OCI-LY3 (cell line): Measurements from ENCODE around the gene NUP210.

ENCODE experiments used
- H2AFZ ChIP-seq: fragments of 200-600, 300-600 bp; shearing (Covaris generic); 2 replicates; pipeline ENCODE4 v1.6.0; 2014; ENCODE audit warnings: antibody characterized with exemption, low read depth, low read length
- H3K27ac ChIP-seq: fragments of 200-600, 300-600 bp; sonication (generic); 2 replicates; pipeline ENCODE4 v1.5.1; 2014; ENCODE audit warnings: mild to moderate bottlenecking, low read length, moderate library complexity, mixed read lengths
- H3K27me3 ChIP-seq: fragments of 200-600, 300-600 bp; sonication (generic); 2 replicates; pipeline ENCODE4 v1.6.1; 2014; ENCODE audit warnings: low read depth, low read length, mixed read lengths
- H3K36me3 ChIP-seq: fragments of 200-600, 300-600 bp; sonication (generic); replicated peaks from 2 replicates; pipeline ENCODE3; 2014; ENCODE audit warnings: low read depth, low read length, mixed read lengths
- H3K4me1 ChIP-seq: fragments of 300-600, 200-600 bp; sonication (generic); 2 replicates; pipeline ENCODE4 v1.6.1; 2014; ENCODE audit warnings: low read length, mixed read lengths
- H3K4me2 ChIP-seq: fragments of 200-600, 300-600 bp; sonication (generic); 2 replicates; pipeline ENCODE4 v1.6.1; 2014; ENCODE audit warnings: low read length, mixed read lengths
- H3K4me3 ChIP-seq: fragments of 300-600, 200-600 bp; sonication (generic); 2 replicates; pipeline ENCODE4 v1.5.1; 2014; ENCODE audit warnings: antibody characterized with exemption, mild to moderate bottlenecking, low read length, moderate library complexity
- H3K79me2 ChIP-seq: fragments of 300-600, 200-600 bp; shearing (Covaris generic); 2 replicates; pipeline ENCODE4 v1.6.1; 2014; ENCODE audit warnings: mild to moderate bottlenecking, low read length, mixed read lengths
- H3K9ac ChIP-seq: fragments of 300-600, 200-600 bp; shearing (Covaris generic); 2 replicates; pipeline ENCODE4 v1.6.0; 2014; ENCODE audit warnings: mild to moderate bottlenecking, low read length, moderate library complexity
- H3K9me3 ChIP-seq: fragments of 200-600, 300-600 bp; shearing (Covaris generic); 2 replicates; pipeline ENCODE4 v1.6.1; 2014; ENCODE audit warnings: low read length, mixed read lengths; ENCODE audit not compliant: insufficient read depth
- H4K20me1 ChIP-seq: fragments of 200-600, 300-600 bp; sonication (generic); 2 replicates; pipeline ENCODE4 v1.6.1; 2016; ENCODE audit warnings: low read length, mixed read lengths; ENCODE audit not compliant: insufficient read depth
- EZH2phosphoT487 ChIP-seq: fragments of 200-600 bp; shearing (Covaris generic); IDR thresholded peaks from 2 replicates; pipeline ENCODE4 v1.6.1; 2018; ENCODE audit warnings: antibody characterized with exemption, mixed run types, low read depth
- TF ChIP-seq, protein P1 (sequence below): fragments of 200-600, 300-600 bp; sonication (generic); IDR thresholded peaks from 2 replicates; pipeline ENCODE4 v1.5.1; 2014; ENCODE audit warnings: antibody characterized with exemption, low read length, low read depth

Gene NUP210

DNA sequence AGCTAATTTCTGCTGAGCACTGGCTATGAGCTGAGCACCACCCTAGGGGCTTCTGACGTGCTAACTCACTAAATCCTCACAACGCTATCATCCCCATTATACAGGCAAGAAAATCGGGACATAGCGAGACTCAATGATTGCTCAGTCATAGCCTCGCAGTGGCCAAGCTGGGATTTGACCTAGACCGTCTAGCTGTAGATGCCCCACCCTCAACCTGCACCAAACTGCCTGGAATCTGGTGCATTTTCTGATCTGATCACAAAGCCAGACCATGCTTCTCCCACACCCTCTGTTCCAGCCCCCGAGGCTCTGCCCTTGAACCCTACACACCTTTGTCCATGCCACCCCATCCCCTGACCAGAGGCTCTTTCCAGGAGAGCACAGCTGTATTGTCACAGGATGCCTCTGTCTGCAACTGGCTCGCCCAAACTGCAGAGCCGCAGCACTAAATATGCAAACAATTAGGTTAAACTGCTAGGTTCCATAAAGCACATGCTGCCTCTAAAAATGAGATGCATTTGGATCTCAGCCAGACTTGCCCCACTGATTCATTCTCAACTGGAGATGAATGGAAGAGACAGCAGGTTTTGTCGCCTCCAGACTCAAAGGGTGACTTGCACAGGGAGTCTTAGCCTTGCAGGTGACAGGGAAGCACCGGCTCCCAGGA lies 95.2 kb downstream of the NUP210 start:
- peak overlapping the region; percentile 28; the same call in 1 of the 2 replicates for H3K27ac ChIP-seq
- TF ChIP-seq EZH2phosphoT487, result no peak
- TF ChIP-seq, protein P1, sequence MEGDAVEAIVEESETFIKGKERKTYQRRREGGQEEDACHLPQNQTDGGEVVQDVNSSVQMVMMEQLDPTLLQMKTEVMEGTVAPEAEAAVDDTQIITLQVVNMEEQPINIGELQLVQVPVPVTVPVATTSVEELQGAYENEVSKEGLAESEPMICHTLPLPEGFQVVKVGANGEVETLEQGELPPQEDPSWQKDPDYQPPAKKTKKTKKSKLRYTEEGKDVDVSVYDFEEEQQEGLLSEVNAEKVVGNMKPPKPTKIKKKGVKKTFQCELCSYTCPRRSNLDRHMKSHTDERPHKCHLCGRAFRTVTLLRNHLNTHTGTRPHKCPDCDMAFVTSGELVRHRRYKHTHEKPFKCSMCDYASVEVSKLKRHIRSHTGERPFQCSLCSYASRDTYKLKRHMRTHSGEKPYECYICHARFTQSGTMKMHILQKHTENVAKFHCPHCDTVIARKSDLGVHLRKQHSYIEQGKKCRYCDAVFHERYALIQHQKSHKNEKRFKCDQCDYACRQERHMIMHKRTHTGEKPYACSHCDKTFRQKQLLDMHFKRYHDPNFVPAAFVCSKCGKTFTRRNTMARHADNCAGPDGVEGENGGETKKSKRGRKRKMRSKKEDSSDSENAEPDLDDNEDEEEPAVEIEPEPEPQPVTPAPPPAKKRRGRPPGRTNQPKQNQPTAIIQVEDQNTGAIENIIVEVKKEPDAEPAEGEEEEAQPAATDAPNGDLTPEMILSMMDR, result no peak

DNA sequence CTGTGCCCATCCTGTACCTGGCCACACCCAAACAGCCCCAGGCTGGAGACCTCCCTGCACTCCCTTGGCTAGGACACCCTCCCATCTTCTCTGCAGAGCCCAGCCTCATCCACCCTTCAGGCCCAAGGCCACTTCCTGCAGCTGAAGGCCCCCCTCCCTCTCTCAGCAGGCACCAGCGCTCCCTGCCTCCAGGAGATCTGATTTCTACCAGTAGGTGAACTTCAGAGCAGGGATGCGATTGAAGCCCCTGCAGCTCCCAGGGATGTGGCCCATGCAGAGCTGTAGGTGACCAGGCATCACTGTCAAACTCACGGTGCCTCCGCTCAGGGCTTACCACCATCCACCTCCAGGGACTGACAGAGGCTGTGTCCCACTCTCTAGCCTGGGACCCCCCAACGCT lies 96.3 kb downstream of the NUP210 start:
- Histone ChIP-seq H4K20me1 (no peaks in the 10 kb centered on the region), H3K9ac (no peak overlapping the region), H3K9me3 (no peaks in the 10 kb centered on the region), H3K36me3 (peaks cover 91% of the 10 kb centered on the region), H3K27me3 (no peaks in the 10 kb centered on the region), H2AFZ (no peak overlapping the region), H3K4me1 (peaks cover 22% of the 10 kb centered on the region), H3K4me2 (no peak overlapping the region), H3K27ac (no peak overlapping the region; the same call in 1 of the 2 replicates), H3K4me3 (no peak overlapping the region), H3K79me2 (0 out of 2 replicates have a peak, but pooled peaks cover 4% of the 10 kb centered on the region)
- TF ChIP-seq EZH2phosphoT487, result no peak
- TF ChIP-seq, protein P1, result no peak

More for the DNA sequence above, 95.2 kb downstream of the NUP210 start:
- Histone ChIP-seq H3K4me3 (no peak overlapping the region), H3K9ac (no peak overlapping the region), H3K36me3 (peaks cover 91% of the 10 kb centered on the region), H4K20me1 (no peaks in the 10 kb centered on the region), H3K9me3 (no peaks in the 10 kb centered on the region), H2AFZ (no peak overlapping the region), H3K27me3 (no peaks in the 10 kb centered on the region), H3K4me2 (no peak overlapping the region), H3K79me2 (peaks cover 6% of the 10 kb centered on the region; the same call in 1 of the 2 replicates), H3K4me1 (peaks cover 22% of the 10 kb centered on the region)

DNA sequence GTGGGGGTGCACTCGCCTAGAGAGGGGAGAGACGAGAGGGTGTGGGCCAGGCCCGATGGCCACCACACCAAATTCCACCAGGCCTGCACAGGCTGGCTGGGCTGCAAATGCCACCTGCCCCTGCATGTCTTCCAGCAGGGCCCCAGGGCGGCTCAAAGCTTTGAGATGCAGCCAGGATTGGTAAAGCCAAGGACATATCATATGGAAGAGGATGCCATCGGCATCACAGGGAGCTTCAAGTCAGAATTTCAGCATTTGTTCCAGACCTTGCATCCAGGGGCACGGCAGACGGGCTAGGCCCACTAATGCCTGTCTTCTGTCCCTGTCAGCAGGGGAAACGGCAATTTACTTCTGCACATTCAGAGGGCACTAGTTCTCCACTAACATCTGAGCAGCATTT lies 97.8 kb downstream of the NUP210 start:
- Histone ChIP-seq H3K9me3 (no peaks in the 10 kb centered on the region), H3K9ac (no peak overlapping the region), H3K79me2 (0 out of 2 replicates have a peak, but pooled peaks cover 4% of the 10 kb centered on the region), H3K27me3 (no peaks in the 10 kb centered on the region), H4K20me1 (no peaks in the 10 kb centered on the region), H3K36me3 (peaks cover 91% of the 10 kb centered on the region), H3K4me3 (no peak overlapping the region), H3K27ac (no peak overlapping the region), H3K4me2 (no peak overlapping the region), H2AFZ (no peak overlapping the region), H3K4me1 (peaks cover 10% of the 10 kb centered on the region; the same call in 1 of the 2 replicates)
- TF ChIP-seq, protein P1, result no peak
- no peak for TF ChIP-seq EZH2phosphoT487

DNA sequence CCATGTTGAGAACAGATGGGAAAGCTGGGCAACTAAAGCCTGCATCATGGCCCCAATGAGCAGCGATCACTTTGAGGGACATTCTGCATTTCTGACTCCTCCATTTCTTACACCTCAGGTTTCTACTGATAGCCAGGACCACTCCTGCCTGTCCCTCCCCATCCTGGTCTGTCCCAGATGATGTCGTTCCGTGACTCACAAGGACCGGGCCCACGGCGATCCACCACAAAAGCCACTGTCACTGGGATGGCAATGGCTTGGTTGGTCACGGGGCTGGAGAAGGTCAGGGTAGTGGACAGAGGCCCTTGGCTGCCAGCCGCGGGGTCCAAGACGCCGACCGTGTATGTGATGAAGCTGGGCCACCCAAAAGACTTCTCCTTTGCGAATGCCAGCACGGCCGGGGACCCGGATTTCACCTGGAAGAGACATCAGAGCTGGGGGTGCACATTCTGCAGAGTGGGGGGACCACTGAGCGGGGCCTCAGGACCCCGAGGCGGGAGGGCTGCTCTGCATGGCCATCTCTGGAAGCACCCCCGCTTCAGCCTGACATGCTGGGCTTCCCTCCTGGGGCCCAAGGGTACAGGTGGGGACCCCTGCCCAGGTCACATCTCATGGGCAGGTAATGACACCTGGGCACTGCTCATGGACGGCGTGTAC lies 100.4 kb downstream of the NUP210 start:
- no peak overlapping the region for H3K4me3 ChIP-seq
- H3K4me2 ChIP-seq, result no peak overlapping the region
- H3K36me3 ChIP-seq, result peaks cover 86% of the 10 kb centered on the region
- no peak overlapping the region for H3K9ac ChIP-seq
- no peaks in the 10 kb centered on the region for H4K20me1 ChIP-seq
- no peak overlapping the region for H2AFZ ChIP-seq
- H3K79me2 ChIP-seq, result 0 out of 2 replicates have a peak, but pooled peaks cover 1% of the 10 kb centered on the region
- no peaks in the 10 kb centered on the region for H3K9me3 ChIP-seq
- peaks cover 1% of the 10 kb centered on the region; the same call in 1 of the 2 replicates for H3K4me1 ChIP-seq
- no peak overlapping the region for H3K27ac ChIP-seq
- TF ChIP-seq, protein P1, result no peak
- TF ChIP-seq EZH2phosphoT487, result no peak
- H3K27me3 ChIP-seq, result no peaks in the 10 kb centered on the region
